H1 (cell line): ENCODE measurements around the gene HSD3B1. TPM values are rescaled to one million over a fixed set of nuclear protein-coding genes. Genes with fewer than 3 reads are reported as not detected.

Experiments used
- CTCF ChIA-PET: fragments of 300-600 bp; sonication (Branson Sonifier 250); formaldehyde crosslinking; loops from one replicate; lab custom pipeline; 2021; ENCODE audit not compliant: partially characterized antibody; lab: Charles Lee
- POLR2A ChIA-PET: fragments of 300-600 bp; sonication (Branson Sonifier 250); formaldehyde crosslinking; loops from one replicate; lab custom pipeline; 2021; ENCODE audit warnings: inconsistent platforms; ENCODE audit not compliant: partially characterized antibody; lab: Charles Lee
- DNase-seq, 2 experiments: peaks; one replicate each; pipeline versions ENCODE4 v3.0.0 to v3.0.0-alpha.2; 2010 to 2022; ENCODE audit warnings: low spot score in 2 of 2, low read depth in 1 of 2, mixed read lengths in 1 of 2
- FAIRE-seq: peaks from 2 replicates; lab custom pipeline; 2011; peaks lifted over from hg19 to GRCh38; lab: Jason Lieb, UNC
- H2AFZ ChIP-seq: 2 replicates; pipeline ENCODE4 v1.8.1; 2012; ENCODE audit warnings: low read length, inconsistent platforms
- H2AK5ac ChIP-seq: 2 replicates; pipeline ENCODE4 v1.6.1; 2013; ENCODE audit warnings: low read depth, low read length
- H2BK120ac ChIP-seq: replicated peaks from 2 replicates; pipeline ENCODE3; 2013; ENCODE audit warnings: low read depth, low read length, inconsistent platforms
- H2BK12ac ChIP-seq: 2 replicates; pipeline ENCODE4 v1.6.1; 2013; ENCODE audit warnings: low read depth, low read length
- H2BK15ac ChIP-seq: 2 replicates; pipeline ENCODE4 v1.6.1; 2013; ENCODE audit warnings: low read length
- H2BK20ac ChIP-seq: 2 replicates; pipeline ENCODE4 v1.6.1; 2013; ENCODE audit warnings: low read length
- H2BK5ac ChIP-seq: 2 replicates; pipeline ENCODE4 v1.6.1; 2013; ENCODE audit warnings: low read depth, low read length
- H3K14ac ChIP-seq: 2 replicates; pipeline ENCODE4 v1.6.1; 2013; ENCODE audit warnings: inconsistent platforms; ENCODE audit not compliant: insufficient read length
- H3K18ac ChIP-seq: 2 replicates; pipeline ENCODE4 v1.6.1; 2013; ENCODE audit warnings: low read length; ENCODE audit errors: extremely low read depth
- H3K23ac ChIP-seq: 2 replicates; pipeline ENCODE4 v1.6.1; 2013; ENCODE audit warnings: inconsistent platforms; ENCODE audit not compliant: insufficient read length
- H3K23me2 ChIP-seq: 2 replicates; pipeline ENCODE4 v1.6.1; 2013; ENCODE audit warnings: low read depth, low read length
- H3K27ac ChIP-seq: 2 replicates; pipeline ENCODE4 v1.6.1; 2011; ENCODE audit warnings: low read depth, low read length, inconsistent platforms
- H3K27me3 ChIP-seq, 4 experiments: replicated peaks in 1 of 4; 1 replicate in 1 of 4; 2 replicates in 3 of 4; pipeline versions ENCODE4 v1.6.1 to v1.8.1; 2011 to 2013; ENCODE audit warnings: low read length in 3 of 4, mild to moderate bottlenecking in 3 of 4, inconsistent platforms in 2 of 4, mixed read lengths in 2 of 4, moderate library complexity in 1 of 4; ENCODE audit not compliant: control insufficient read depth in 3 of 4, insufficient read depth in 3 of 4; ENCODE audit errors: extremely low read depth in 1 of 4
- H3K36me3 ChIP-seq, 4 experiments: 2 replicates each; pipeline versions ENCODE4 v1.6.1 to v1.8.1; 2011 to 2013; ENCODE audit warnings: mild to moderate bottlenecking in 4 of 4, low read length in 3 of 4, moderate library complexity in 2 of 4, control low read depth in 1 of 4, inconsistent platforms in 1 of 4; ENCODE audit not compliant: insufficient read depth in 4 of 4, control insufficient read depth in 2 of 4
- H3K4ac ChIP-seq: replicated peaks from 2 replicates; pipeline ENCODE3; 2013; ENCODE audit warnings: low read length, low read depth, mixed read lengths, inconsistent platforms; ENCODE audit not compliant: insufficient read length
- H3K4me1 ChIP-seq, 4 experiments: replicated peaks in 1 of 4; 1 replicate in 1 of 4; 2 replicates in 3 of 4; pipeline versions ENCODE4 v1.6.1 to v1.8.1; 2011 to 2013; ENCODE audit warnings: low read length in 3 of 4, inconsistent platforms in 2 of 4, mixed read lengths in 1 of 4; ENCODE audit not compliant: insufficient read depth in 4 of 4, control insufficient read depth in 3 of 4
- H3K4me2 ChIP-seq, 2 experiments: 2 replicates each; pipeline versions ENCODE4 v1.6.1 to v1.8.1; 2011 to 2013; ENCODE audit warnings: low read depth in 2 of 2, low read length in 2 of 2, control low read depth in 1 of 2, inconsistent platforms in 1 of 2, mild to moderate bottlenecking in 1 of 2; ENCODE audit not compliant: insufficient read depth in 1 of 2
- H3K4me3 ChIP-seq, 4 experiments: fragments of 200-600, 300-600 bp in 1 of 4; sonication (generic), shearing (Covaris generic), sonication (Bioruptor Twin) in 1 of 4; 2 replicates each; pipeline versions ENCODE4 v1.5.1 to v1.8.1; 2011 to 2016; ENCODE audit warnings: low read length in 4 of 4, low read depth in 3 of 4, control low read depth in 2 of 4, inconsistent platforms in 2 of 4, mild to moderate bottlenecking in 2 of 4, mixed read lengths in 1 of 4, moderate library complexity in 1 of 4; ENCODE audit not compliant: insufficient read depth in 2 of 4; ENCODE audit errors: extremely low read depth in 1 of 4
- H3K56ac ChIP-seq: replicated peaks from 2 replicates; pipeline ENCODE3; 2013; ENCODE audit warnings: low read depth, mild to moderate bottlenecking, mixed read lengths, low read length, inconsistent platforms; ENCODE audit not compliant: insufficient read length
- H3K79me1 ChIP-seq: 2 replicates; pipeline ENCODE4 v1.6.1; 2013; ENCODE audit warnings: low read depth, low read length, control low read depth
- H3K79me2 ChIP-seq, 2 experiments: 2 replicates each; pipeline versions ENCODE4 v1.6.1 to v1.8.1; 2012 to 2013; ENCODE audit warnings: low read length in 2 of 2, mild to moderate bottlenecking in 2 of 2, inconsistent platforms in 1 of 2; ENCODE audit not compliant: insufficient read depth in 2 of 2, control insufficient read depth in 1 of 2
- H3K9ac ChIP-seq, 4 experiments: replicated peaks in 1 of 4; 1 replicate in 1 of 4; 2 replicates in 3 of 4; pipeline versions ENCODE4 v1.6.1 to v1.8.1; 2011 to 2013; ENCODE audit warnings: low read depth in 3 of 4, low read length in 3 of 4, control low read depth in 2 of 4, mild to moderate bottlenecking in 2 of 4, moderate library complexity in 2 of 4, inconsistent platforms in 1 of 4; ENCODE audit errors: extremely low read depth in 1 of 4
- H3K9me3 ChIP-seq, 2 experiments: 2 replicates each; pipeline versions ENCODE4 v1.6.1 to v1.8.1; 2012 to 2013; ENCODE audit warnings: mild to moderate bottlenecking in 2 of 2, moderate library complexity in 2 of 2, control low read depth in 1 of 2, inconsistent platforms in 1 of 2, low read depth in 1 of 2, low read length in 1 of 2, mixed read lengths in 1 of 2; ENCODE audit not compliant: insufficient read depth in 2 of 2
- H4K20me1 ChIP-seq, 2 experiments: replicated peaks in 1 of 2; 2 replicates each; pipeline versions ENCODE3 to v1.8.1; 2011 to 2013; ENCODE audit warnings: inconsistent platforms in 2 of 2, low read length in 2 of 2, mild to moderate bottlenecking in 1 of 2; ENCODE audit not compliant: insufficient read depth in 2 of 2, control insufficient read depth in 1 of 2
- H4K5ac ChIP-seq: 2 replicates; pipeline ENCODE4 v1.6.1; 2013; ENCODE audit warnings: low read length, low read depth, mixed read lengths, inconsistent platforms; ENCODE audit not compliant: insufficient read length
- H4K8ac ChIP-seq: 2 replicates; pipeline ENCODE4 v1.8.0; 2013; ENCODE audit warnings: mild to moderate bottlenecking, moderate library complexity, low read length, inconsistent platforms; ENCODE audit not compliant: insufficient read depth; ENCODE audit errors: extremely low read depth
- H4K91ac ChIP-seq: replicated peaks from 2 replicates; pipeline ENCODE3; 2013; ENCODE audit warnings: low read length, mixed read lengths, inconsistent platforms; ENCODE audit not compliant: insufficient read length
- CBX5 ChIP-seq: fragments of 300-800, 300-1000 bp; sonication (generic); IDR thresholded peaks from 2 replicates; pipeline ENCODE4 v1.7.1; 2016; ENCODE audit warnings: antibody characterized with exemption, low read length, low read depth
- EGR1 ChIP-seq: IDR thresholded peaks from 2 replicates; pipeline ENCODE4 v1.6.1; 2011; ENCODE audit warnings: low read depth, low read length, borderline replicate concordance
- NRF1 ChIP-seq: IDR thresholded peaks from 2 replicates; pipeline ENCODE4 v1.6.1; 2011; ENCODE audit warnings: mild to moderate bottlenecking, low read depth, low read length, improper control_type of control experiment
- POLR2A ChIP-seq, 2 experiments: IDR thresholded peaks; 1 replicate in 1 of 2; 2 replicates in 1 of 2; pipeline ENCODE4 v1.6.1; 2011; ENCODE audit warnings: low read depth in 2 of 2, low read length in 2 of 2, mild to moderate bottlenecking in 2 of 2; ENCODE audit errors: control extremely low read depth in 1 of 2
- POLR2AphosphoS5 ChIP-seq: IDR thresholded peaks from 2 replicates; pipeline ENCODE4 v1.6.1; 2011; ENCODE audit warnings: low read depth, low read length
- SP2 ChIP-seq: IDR thresholded peaks from 2 replicates; pipeline ENCODE4 v1.6.1; 2012; ENCODE audit warnings: mild to moderate bottlenecking, low read length, inconsistent platforms
- USF2 ChIP-seq: IDR thresholded peaks from 2 replicates; pipeline ENCODE4 v1.6.1; 2011; ENCODE audit warnings: low read length, improper control_type of control experiment
- WGBS, 2 experiments: shearing (Covaris generic) in 1 of 2; methylation state at CpG; one replicate each; pipeline versions ENCODE4 v1.1.6 to v1.1.7; 2013 to 2015; ENCODE audit warnings: low lambda C conversion rate in 2 of 2, mixed read lengths in 2 of 2, inconsistent platforms in 1 of 2, low coverage in 1 of 2, missing lambda C conversion rate in 1 of 2; ENCODE audit not compliant: insufficient replicate concordance in 2 of 2, insufficient coverage in 1 of 2, insufficient read length in 1 of 2; ENCODE audit errors: extremely low coverage in 1 of 2, missing lambda C conversion rate in 1 of 2; 5-methylcytosine and 5-hydroxymethylcytosine counted together
- polyA plus RNA-seq, 7 experiments: library from polyadenylated mRNA; depleted of rRNA in 3 of 7; stranded (reverse) in 5 of 7; unstranded in 2 of 7; fragments of >200 nt in 5 of 7; fragments of 200-250 nt in 2 of 7; gene quantifications; 1 replicate in 5 of 7; 2 replicates in 1 of 7; 4 replicates in 1 of 7; pipeline versions ENCODE4 v1.2.1 to v1.2.3, GENCODE V29; 2011 to 2013; ENCODE audit warnings: missing spikeins in 2 of 7, mixed read lengths in 2 of 7
- total RNA-seq: library from RNA; stranded (reverse); fragmentation: NEBNext Ultra II Directional; extraction: Animal tissue kit (Norgen Biotek cat#: 25700); gene quantifications from 2 replicates; pipeline ENCODE4 v1.2.1, GENCODE V29; 2021

The HSD3B1 gene
- total and polyA plus RNA-seq, 2 of the 8 experiments (the other 6 are each of a cell fraction or from before 2014, with no cell fraction given) = not detected

- Histone ChIP-seq H2AK5ac (no peak overlapping the region), H4K5ac (no peak overlapping the region), H4K91ac (no peak overlapping the region), H2BK12ac (no peak overlapping the region), H3K4ac (no peak overlapping the region), H3K18ac (no peak overlapping the region), H4K8ac (no peak overlapping the region), H3K9me3 (no peaks in the 10 kb centered on the region), H3K27me3 (no peaks in the 10 kb centered on the region), H2BK120ac (no peak overlapping the region), H3K79me1 (no peaks in the 10 kb centered on the region), H3K36me3 (no peaks in the 10 kb centered on the region), H3K23me2 (no peaks in the 10 kb centered on the region; the same call in 1 of the 2 replicates), H4K20me1 (no peaks in the 10 kb centered on the region), H3K23ac (no peak overlapping the region), H2BK15ac (no peak overlapping the region), H2BK20ac (no peak overlapping the region), H2AFZ (no peak overlapping the region), H3K56ac (no peak overlapping the region), H3K27ac (no peak overlapping the region), H3K4me1 (no peaks in the 10 kb centered on the region), H2BK5ac (no peak overlapping the region), H3K14ac (no peak overlapping the region), H3K79me2 (no peaks in the 10 kb centered on the region), H3K9ac (no peak overlapping the region), H3K4me3 (no peak overlapping the region), H3K4me2 (no peak overlapping the region)
- DNase-seq = no peak
- ChIA-PET CTCF (interaction anchor here (0.6 to 2.4 kb wide), 9 partner anchors 9 to 681 kb away, joined by 3 to 10 read pairs (median 5); no protein-coding TSS in a partner anchor), POLR2A (no interaction called here)
- FAIRE-seq = no peak
- 94% methylated on average over 1 of the region's 1 CpG; no CpG with 5 or more reads in 1 of the 2 experiments for WGBS, 2 experiments
- TF ChIP-seq USF2 (no peak), POLR2AphosphoS5 (no peak), NRF1 (no peak), EGR1 (no peak), POLR2A (IDR thresholded peaks at IDR 0.05; ENCODE audit: control extremely low read depth in 1 of 2, low read depth in 2 of 2, low read length in 2 of 2) (no peak), SP2 (no peak), CBX5 (no peak)
Observed at GRCh38 chr1:119547306-119547705, 40.3 kb downstream of the HSD3B1 start.
